ENCODE measurements around the gene C16orf78. TPM values are rescaled to one million over a fixed set of nuclear protein-coding genes. Genes with fewer than 3 reads are reported as not detected.

The C16orf78 gene
- total and polyA plus RNA-seq, 2 of the 8 experiments (the other 6 are each of a cell fraction or from before 2014, with no cell fraction given) = not detected

GRCh38 chr16:49373504-49373903 is at the start of gene C16orf78 (continued):
- no peak for TF ChIP-seq ATF3 (IDR thresholded peaks at IDR 0.05; ENCODE audit: insufficient read depth, low read depth, low read length)
